Cardiac muscle cell (in vitro differentiated cells and primary cell): ENCODE results near the gene PPP1R13L. TPM values are rescaled to one million over a fixed set of nuclear protein-coding genes. Genes with fewer than 3 reads are reported as not detected.
"Not testable (repeated sequence)": the region's sequence is repeated elsewhere in the genome, so short reads cannot be mapped to it uniquely, and the experiment has no call there.

Source experiments
- DNase-seq, 2 donors: peaks; one replicate each; pipeline versions ENCODE4 v3.0.0 to v3.0.0-alpha.2; 2010 to 2017; ENCODE audit warnings: low read depth in 1 of 2, low spot score in 1 of 2
- H3K27ac ChIP-seq: fragments of 200-600 bp; sonication (generic); 2 replicates; pipeline ENCODE4 v1.5.1; 2016
- H3K27me3 ChIP-seq: fragments of 200-600 bp; sonication (generic); 2 replicates; pipeline ENCODE4 v1.6.0; 2016; ENCODE audit warnings: control low read depth
- H3K36me3 ChIP-seq: fragments of 200-600 bp; sonication (generic); 2 replicates; pipeline ENCODE4 v1.5.1; 2016; ENCODE audit warnings: control low read depth
- H3K4me1 ChIP-seq: fragments of 200-600 bp; sonication (generic); 2 replicates; pipeline ENCODE4 v1.8.1; 2017; ENCODE audit warnings: low read depth, mild to moderate bottlenecking, mixed run types
- H3K4me3 ChIP-seq: fragments of 200-600 bp; sonication (generic); 2 replicates; pipeline ENCODE4 v1.5.1; 2016; ENCODE audit warnings: mild to moderate bottlenecking
- H3K9me3 ChIP-seq: fragments of 200-600 bp; sonication (generic); 2 replicates; pipeline ENCODE4 v1.5.1; 2017; ENCODE audit warnings: low read depth, mild to moderate bottlenecking, control low read depth
- CTCF ChIP-seq: IDR thresholded peaks from 2 replicates; pipeline ENCODE4 v1.5.1; 2012; ENCODE audit warnings: low read depth, mild to moderate bottlenecking, low read length
- polyA plus RNA-seq: library from polyadenylated mRNA; unstranded; fragments of >200 nt; fragmentation: Nextera tagmentation; extraction: Ambion mirVana; gene quantifications from 2 replicates; pipeline ENCODE4 v1.2.1, GENCODE V29; 2016
- total RNA-seq: library from RNA; depleted of rRNA; stranded (reverse); fragments of >200 nt; gene quantifications from 2 replicates; pipeline ENCODE4 v1.2.3, GENCODE V29; 2016

Gene PPP1R13L
- total and polyA plus RNA-seq, 2 experiments from 2014 or later, result 39.5 to 118 TPM

- Histone ChIP-seq H3K4me3 (peak overlapping the region; percentile 71), H3K36me3 (no peaks in the 10 kb centered on the region), H3K9me3 (no peaks in the 10 kb centered on the region), H3K27ac (peak overlapping the region; percentile 97), H3K4me1 (peaks cover 17% of the 10 kb centered on the region), H3K27me3 (no peaks in the 10 kb centered on the region)
- no peak for TF ChIP-seq CTCF
- no peak for DNase-seq
These were observed 35.4 kb upstream of the PPP1R13L start for GRCh38 chr19:45440259-45440638.

DNA sequence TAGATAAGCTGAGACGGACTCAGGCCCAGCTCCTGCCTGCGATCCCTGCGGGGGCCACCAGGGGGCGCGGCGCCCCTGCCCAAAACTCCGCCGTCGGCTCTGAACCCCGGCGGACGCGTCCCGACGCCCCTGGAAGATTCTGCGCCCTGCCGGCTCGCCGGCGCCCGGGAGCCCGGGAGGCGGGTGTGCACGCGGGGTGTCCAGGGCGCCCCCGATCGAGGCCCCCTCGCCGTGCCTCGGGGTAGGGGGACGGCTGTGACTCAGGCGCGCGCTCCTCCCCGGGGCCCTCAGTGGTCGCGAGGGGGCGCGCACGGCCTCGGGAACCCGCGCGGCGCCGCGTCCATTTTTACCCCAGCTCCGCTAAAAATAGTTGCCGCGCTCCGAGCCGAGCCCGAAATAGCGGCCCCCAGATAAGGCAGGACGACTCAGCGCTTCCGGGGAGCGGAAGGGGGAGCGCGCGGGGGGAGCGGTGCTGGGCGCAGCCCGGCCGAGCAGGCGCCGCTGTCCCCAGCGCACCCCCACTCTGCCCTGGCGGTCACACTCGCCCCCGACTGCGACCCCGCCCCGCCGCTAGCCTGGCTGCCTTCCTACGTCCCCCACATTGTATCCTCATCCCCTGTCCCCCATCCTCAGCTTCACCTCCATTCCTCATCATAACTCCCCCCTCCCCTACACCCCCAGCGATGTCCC lies 34.8 kb upstream of the PPP1R13L start:
- no peaks in the 10 kb centered on the region for H3K36me3 ChIP-seq
- peak overlapping the region; percentile 97 for H3K27ac ChIP-seq
- no peaks in the 10 kb centered on the region for H3K27me3 ChIP-seq
- no peaks in the 10 kb centered on the region for H3K9me3 ChIP-seq
- peak; percentile 82 to 93 for DNase-seq
- H3K4me1 ChIP-seq, result peaks cover 15% of the 10 kb centered on the region
- TF ChIP-seq CTCF, result peak; percentile 99
- H3K4me3 ChIP-seq, result peak overlapping the region; percentile 71

DNA sequence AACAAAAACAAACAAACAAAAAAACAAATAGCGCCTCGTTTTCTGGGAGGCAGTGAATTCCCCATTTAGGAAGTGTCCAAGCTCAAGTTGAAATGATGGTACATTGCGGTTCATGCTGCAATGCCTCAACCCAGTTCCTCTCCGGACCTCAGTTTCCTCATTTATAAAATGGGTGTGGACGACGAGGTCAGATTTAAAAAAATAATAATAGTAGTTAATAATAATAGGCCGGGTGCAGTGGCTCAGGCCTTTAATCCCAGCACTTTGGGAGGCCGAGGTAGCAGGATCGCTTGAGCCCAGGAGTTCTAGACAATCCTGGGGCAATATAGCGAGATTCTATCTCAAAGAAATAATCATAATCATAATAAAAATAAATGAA lies 34.3 kb upstream of the PPP1R13L start:
- H3K9me3 ChIP-seq, result no peaks in the 10 kb centered on the region
- no peaks in the 10 kb centered on the region for H3K27me3 ChIP-seq
- peak overlapping the region; percentile 71 for H3K4me3 ChIP-seq
- H3K27ac ChIP-seq, result peak overlapping the region; percentile 97
- no peaks in the 10 kb centered on the region for H3K36me3 ChIP-seq
- TF ChIP-seq CTCF, result no peak
- peaks cover 13% of the 10 kb centered on the region for H3K4me1 ChIP-seq
- no peak for DNase-seq

DNA sequence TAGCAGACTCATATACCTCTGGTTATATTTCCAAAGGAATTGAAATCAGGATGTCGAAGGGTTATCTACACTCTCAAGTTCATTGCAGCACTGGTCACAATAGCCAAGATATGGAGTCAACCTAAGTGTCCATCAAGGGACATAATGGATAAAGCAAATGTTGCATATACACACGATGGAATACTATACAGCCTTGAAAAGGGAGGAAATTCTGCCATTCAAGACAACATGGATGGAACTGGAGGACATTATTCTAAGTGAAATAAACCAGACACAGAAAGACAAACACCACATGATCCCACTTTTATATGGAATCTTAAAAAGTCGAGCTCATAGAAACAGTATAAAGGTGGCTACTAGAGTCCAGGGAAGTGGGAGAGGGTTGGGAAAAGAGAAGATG lies 32.5 kb upstream of the PPP1R13L start:
- H3K27me3 ChIP-seq, result no peaks in the 10 kb centered on the region
- TF ChIP-seq CTCF, result no peak
- no peak overlapping the region for H3K4me3 ChIP-seq
- no peak for DNase-seq
- H3K4me1 ChIP-seq, result peaks cover 13% of the 10 kb centered on the region
- no peak overlapping the region for H3K27ac ChIP-seq
- H3K36me3 ChIP-seq, result no peaks in the 10 kb centered on the region
- no peaks in the 10 kb centered on the region for H3K9me3 ChIP-seq

DNA sequence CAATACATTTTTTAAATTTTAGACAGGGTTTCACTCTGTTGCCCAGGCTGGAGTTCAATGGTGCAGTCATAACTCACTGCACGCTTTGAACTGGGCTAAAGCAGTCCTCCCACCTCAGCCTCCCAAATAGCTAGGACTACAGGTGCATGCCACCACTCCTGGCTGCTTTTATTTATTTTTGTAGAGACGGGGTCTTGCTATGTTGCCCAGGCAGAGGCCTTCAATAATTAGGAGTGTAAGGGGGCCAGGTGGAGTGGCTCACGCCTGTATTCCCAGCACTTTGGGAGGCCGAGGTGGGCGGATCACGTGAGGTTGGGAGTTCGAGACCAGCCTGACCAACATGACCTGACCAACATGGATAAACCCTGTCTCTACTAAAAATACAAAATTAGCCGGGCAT lies 27.7 kb upstream of the PPP1R13L start:
- DNase-seq, H3K4me3 ChIP-seq, H3K4me1 ChIP-seq, H3K36me3 ChIP-seq, H3K27me3 ChIP-seq, H3K27ac ChIP-seq, H3K9me3 ChIP-seq: not testable (repeated sequence)

GRCh38 chr19:45431008-45431407 lies 26.1 kb upstream of the PPP1R13L start:
- not testable (repeated sequence) for H3K4me3 ChIP-seq, H3K9me3 ChIP-seq, H3K36me3 ChIP-seq, H3K4me1 ChIP-seq, H3K27me3 ChIP-seq
- peak in 1 of 2 donors; percentile 84 for DNase-seq
- H3K27ac ChIP-seq, result peak overlapping the region; percentile 84

- H3K36me3 ChIP-seq, H3K27me3 ChIP-seq, H3K4me3 ChIP-seq, DNase-seq, H3K9me3 ChIP-seq, H3K4me1 ChIP-seq: not testable (repeated sequence)
- H3K27ac ChIP-seq, result peak overlapping the region; percentile 84
These were observed 25.0 kb upstream of the PPP1R13L start for GRCh38 chr19:45429896-45430295.
